Tibial nerve (tissue), 4 donors: ENCODE measurements around the gene HOXA4. TPM values are rescaled to one million over a fixed set of nuclear protein-coding genes. Genes with fewer than 3 reads are reported as not detected.

Experiments
- DNase-seq, 2 donors: peaks; one replicate each; pipeline ENCODE4 v3.0.0-alpha.2; 2019; ENCODE audit warnings: low spot score in 2 of 2
- H3K27ac ChIP-seq, 4 donors: fragments of 200-600 bp; sonication (generic) in 3 of 4; one replicate each; pipeline ENCODE4 v1.5.1; 2017 to 2019; ENCODE audit warnings: mild to moderate bottlenecking in 1 of 4
- H3K27me3 ChIP-seq, 2 donors: fragments of 200-600 bp; sonication (generic) in 1 of 2; one replicate each; pipeline versions ENCODE4 v1.5.1 to v1.6.0; 2017 to 2019
- H3K36me3 ChIP-seq, 3 donors: fragments of 200-600 bp; sonication (generic); one replicate each; pipeline ENCODE4 v1.5.1; 2018 to 2019
- H3K4me1 ChIP-seq, 4 donors: fragments of 200-600 bp; sonication (generic) in 3 of 4; one replicate each; pipeline ENCODE4 v1.5.1; 2017 to 2019
- H3K4me3 ChIP-seq, 4 donors: fragments of 200-600 bp; sonication (generic) in 3 of 4; one replicate each; pipeline ENCODE4 v1.5.1; 2017 to 2019; ENCODE audit warnings: mild to moderate bottlenecking in 1 of 4, moderate library complexity in 1 of 4
- H3K9me3 ChIP-seq, 4 donors: fragments of 200-600 bp; sonication (generic) in 3 of 4; one replicate each; pipeline ENCODE4 v1.5.1; 2017 to 2019
- CTCF ChIP-seq, 5 experiments: fragments of 200-600 bp in 3 of 5; fragments of 450-650 bp in 2 of 5; sonication (generic) in 3 of 5; IDR thresholded peaks; one replicate each; pipeline ENCODE4 v1.5.1; 2016 to 2019; ENCODE audit warnings: antibody characterized with exemption in 5 of 5, mild to moderate bottlenecking in 3 of 5, moderate library complexity in 2 of 5
- EP300 ChIP-seq, 2 donors: sonication (generic); formaldehyde crosslinking; IDR thresholded peaks; one replicate each; pipeline ENCODE4 v1.6.1; 2017; ENCODE audit warnings: antibody characterized with exemption in 2 of 2, mild to moderate bottlenecking in 1 of 2
- POLR2A ChIP-seq, 2 donors: fragments of 450-650 bp; IDR thresholded peaks; one replicate each; pipeline ENCODE4 v1.6.1; 2017; ENCODE audit warnings: antibody characterized with exemption in 2 of 2, mild to moderate bottlenecking in 2 of 2, moderate library complexity in 2 of 2
- WGBS, 2 donors: methylation state at CpG; one replicate each; pipeline ENCODE4 v1.1.5; 2018; 5-methylcytosine and 5-hydroxymethylcytosine counted together
- total RNA-seq, 4 donors: library from RNA; depleted of rRNA; stranded (reverse); fragments of >200 nt; gene quantifications; one replicate each; pipeline ENCODE4 v1.1.0, GENCODE V29; 2016

HOXA4 gene
- total RNA-seq, 4 donors from 2014 or later: 4.4 to 6.3 (median 4.7) TPM

DNA sequence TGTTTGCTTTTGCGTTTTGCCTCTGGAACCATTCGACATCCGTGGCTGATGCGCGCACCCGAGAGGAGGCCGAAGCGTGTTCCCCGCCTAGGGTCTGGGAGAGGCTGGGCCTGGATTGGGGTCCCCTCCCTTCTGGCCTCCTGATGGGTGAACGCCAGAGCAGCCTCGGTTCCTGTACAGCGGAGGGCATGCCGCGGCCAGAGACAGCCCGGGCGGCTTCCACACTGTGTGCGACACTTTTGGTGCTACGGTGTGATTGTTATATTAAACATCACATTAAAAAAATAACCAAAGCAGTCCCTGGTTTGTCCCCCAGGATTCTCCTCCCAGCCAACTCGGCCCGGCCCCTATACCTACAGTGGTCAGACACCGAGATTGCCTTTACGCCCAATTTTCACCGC lies 29.6 kb upstream of the HOXA4 start:
- Histone ChIP-seq H3K27ac (peak overlapping the region in 2 of 4 donors; percentile 60 to 64), H3K4me1 (peaks cover 0 to 66% (median 18%) of the 10 kb centered on the region in 4 donors), H3K27me3 (peaks cover 0 to 91% of the 10 kb centered on the region in 2 donors), H3K36me3 (no peaks in the 10 kb centered on the region), H3K9me3 (no peaks in the 10 kb centered on the region), H3K4me3 (peak overlapping the region; percentile 44 to 69 (median 54))
- no peak for TF ChIP-seq CTCF (IDR thresholded peaks at IDR 0.05)
- peak in 1 of 2 donors; percentile 14 for DNase-seq
- 67 to 74% methylated on average over 22 to 23 of the region's 23 CpGs for WGBS, 2 donors

DNA sequence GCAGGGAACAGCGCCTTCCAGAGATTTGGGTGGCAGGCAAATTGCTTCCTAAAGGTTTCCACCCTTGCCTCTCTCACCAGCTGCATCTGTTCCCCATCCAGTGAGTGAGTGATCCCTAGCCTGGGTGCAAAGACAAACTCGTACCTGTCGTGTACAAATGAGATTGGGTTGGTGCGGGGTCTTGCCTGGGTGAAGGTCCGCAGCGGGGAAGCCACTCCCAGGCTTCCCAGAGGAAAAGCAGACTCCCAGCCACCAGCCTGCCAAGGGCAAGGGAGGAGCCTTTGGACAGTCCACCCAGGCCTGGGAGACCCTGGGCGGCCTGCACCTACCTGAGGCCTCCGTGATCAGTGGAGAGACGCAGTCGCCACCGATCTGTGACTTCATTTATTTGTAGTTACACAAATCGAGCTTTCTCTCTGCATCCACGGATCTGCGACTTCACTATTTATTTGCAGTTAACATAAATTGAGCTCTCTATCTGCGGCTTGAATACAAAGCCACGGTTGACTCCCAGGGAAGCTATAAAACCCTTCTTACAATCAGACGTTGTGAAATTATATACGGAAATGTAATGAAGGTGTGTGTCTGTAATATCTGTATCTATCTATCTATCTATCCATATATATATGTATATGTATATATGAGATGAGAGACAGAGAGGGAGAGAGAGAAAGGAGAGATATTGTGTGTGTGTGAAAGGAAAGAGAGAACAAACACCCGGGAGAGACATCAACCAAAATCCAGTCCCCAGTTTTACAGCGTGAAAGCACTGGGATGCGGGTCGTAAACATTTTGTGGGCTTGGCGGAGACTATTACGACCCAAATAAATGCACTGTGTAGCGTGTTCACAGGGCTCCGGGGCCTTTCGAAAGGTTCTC lies 28.9 kb upstream of the HOXA4 start:
- H3K27me3 ChIP-seq: peaks cover 0 to 91% of the 10 kb centered on the region in 2 donors
- DNase-seq: peak in 1 of 2 donors; percentile 7
- peak overlapping the region in 1 of 4 donors; percentile 60 for H3K27ac ChIP-seq
- no peaks in the 10 kb centered on the region for H3K9me3 ChIP-seq
- no peak overlapping the region for H3K4me3 ChIP-seq
- peaks cover 0 to 67% (median 21%) of the 10 kb centered on the region in 4 donors for H3K4me1 ChIP-seq
- 83 to 85% methylated on average over 27 of the region's 27 CpGs for WGBS, 2 donors
- H3K36me3 ChIP-seq: no peaks in the 10 kb centered on the region
- TF ChIP-seq CTCF (IDR thresholded peaks at IDR 0.05) (no peak), EP300 (IDR thresholded peaks at IDR 0.05) (no peak), POLR2A (IDR thresholded peaks at IDR 0.05) (no peak)

GRCh38 chr7:27158436-27159265 lies 28.1 kb upstream of the HOXA4 start:
- 74 to 87% methylated on average over 35 of the region's 35 CpGs for WGBS, 2 donors
- TF ChIP-seq EP300 (IDR thresholded peaks at IDR 0.05) (no peak), POLR2A (IDR thresholded peaks at IDR 0.05) (no peak), CTCF (IDR thresholded peaks at IDR 0.05) (no peak)
- peak in 1 of 2 donors; percentile 11 for DNase-seq
- Histone ChIP-seq H3K27ac (peak overlapping the region in 1 of 4 donors; percentile 22), H3K36me3 (no peaks in the 10 kb centered on the region), H3K27me3 (peaks cover 0 to 91% of the 10 kb centered on the region in 2 donors), H3K4me1 (peaks cover 0 to 67% (median 21%) of the 10 kb centered on the region in 4 donors), H3K9me3 (no peaks in the 10 kb centered on the region), H3K4me3 (no peak overlapping the region)

DNA sequence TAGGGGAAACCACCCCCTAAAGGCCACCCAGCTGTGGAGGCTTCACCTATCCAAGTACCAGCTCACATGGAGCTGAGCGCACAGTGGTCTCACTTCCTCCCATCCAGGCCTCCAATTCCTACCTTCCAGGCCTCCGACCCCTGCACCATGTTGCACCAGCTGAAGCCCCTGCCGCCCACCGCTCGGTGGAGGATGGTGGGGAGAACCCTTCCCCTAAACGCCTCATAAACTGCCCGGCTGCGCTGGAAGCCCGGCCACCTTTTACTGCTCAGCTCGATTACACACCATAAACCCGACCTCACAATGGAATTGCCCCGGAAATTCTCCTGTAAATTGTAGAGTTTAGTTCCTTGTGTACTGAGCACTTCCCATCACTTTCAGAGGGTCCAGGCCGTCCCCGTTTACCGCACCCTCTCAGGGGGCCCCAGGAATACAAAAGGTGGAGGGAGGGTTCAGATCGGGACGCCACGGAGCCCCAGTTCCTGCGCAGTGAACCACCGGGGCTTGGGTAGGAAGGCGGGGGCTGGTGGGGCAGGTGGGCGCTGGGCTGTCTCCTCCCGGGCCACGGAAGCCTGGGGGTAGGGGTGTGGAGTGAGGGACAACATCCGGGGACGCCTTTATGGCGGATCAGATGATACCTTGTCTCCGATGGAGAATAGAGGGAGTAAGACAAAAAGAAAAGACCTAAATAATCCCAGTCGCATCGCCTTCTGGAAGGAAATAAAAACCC lies 27.3 kb upstream of the HOXA4 start:
- Histone ChIP-seq H3K27me3 (peaks cover 0 to 91% of the 10 kb centered on the region in 2 donors), H3K4me1 (peaks cover 0 to 69% (median 22%) of the 10 kb centered on the region in 4 donors), H3K27ac (peak overlapping the region in 1 of 4 donors; percentile 81), H3K4me3 (no peak overlapping the region), H3K36me3 (no peaks in the 10 kb centered on the region), H3K9me3 (no peaks in the 10 kb centered on the region)
- TF ChIP-seq CTCF (IDR thresholded peaks at IDR 0.05): no peak
- TF ChIP-seq POLR2A (IDR thresholded peaks at IDR 0.05): no peak
- no peak for TF ChIP-seq EP300 (IDR thresholded peaks at IDR 0.05)
- peak in 1 of 2 donors; percentile 5 for DNase-seq
- WGBS, 2 donors: 64 to 79% methylated on average over 30 of the region's 30 CpGs
